Smooth muscle cell of trachea (primary cell): Measurements from ENCODE around the gene BTG3. TPM values are rescaled to one million over a fixed set of nuclear protein-coding genes. Genes with fewer than 3 reads are reported as not detected.

Experiments used
- total RNA-seq: library from RNA; depleted of rRNA; stranded (reverse); fragments of >200 nt; gene quantifications from 2 replicates; pipeline ENCODE4 v1.2.1, GENCODE V29; 2014

BTG3 gene, protein sequence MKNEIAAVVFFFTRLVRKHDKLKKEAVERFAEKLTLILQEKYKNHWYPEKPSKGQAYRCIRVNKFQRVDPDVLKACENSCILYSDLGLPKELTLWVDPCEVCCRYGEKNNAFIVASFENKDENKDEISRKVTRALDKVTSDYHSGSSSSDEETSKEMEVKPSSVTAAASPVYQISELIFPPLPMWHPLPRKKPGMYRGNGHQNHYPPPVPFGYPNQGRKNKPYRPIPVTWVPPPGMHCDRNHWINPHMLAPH
- total RNA-seq: 21.8 and 31.9 TPM in 2 replicates

DNA sequence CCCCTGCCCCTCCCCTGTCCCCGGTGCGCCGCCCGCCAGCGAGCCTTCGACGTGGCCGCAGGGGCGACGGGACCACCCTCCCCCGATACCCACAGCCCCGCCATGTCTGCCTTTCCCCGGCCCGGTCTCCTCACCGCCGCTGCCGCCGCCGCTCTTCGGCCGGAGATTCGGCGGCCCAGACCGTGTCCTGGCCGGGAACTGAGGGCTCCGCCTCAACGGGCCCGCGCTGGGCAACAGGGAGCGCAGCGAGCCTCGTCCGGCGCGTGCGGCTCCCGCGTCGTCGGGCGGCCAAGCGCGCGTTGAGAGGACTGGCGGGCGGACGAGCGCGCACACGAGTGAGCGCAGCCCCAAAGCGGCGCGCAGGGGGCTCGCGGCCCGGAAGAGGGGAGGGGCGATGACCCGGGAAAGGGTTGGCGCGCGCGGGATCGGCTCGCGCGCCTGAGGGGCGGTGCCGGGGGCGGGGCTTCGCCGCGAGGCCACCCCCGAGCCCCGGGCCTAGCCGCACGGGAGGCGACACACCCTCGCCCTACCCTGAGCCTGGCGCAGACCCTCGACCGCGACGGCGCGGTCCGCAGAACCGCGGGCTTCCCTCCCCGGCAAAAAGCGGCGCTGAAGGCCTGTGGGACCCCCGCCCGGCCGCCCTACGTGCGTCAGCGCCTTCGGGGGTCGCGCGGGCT lies at the start of gene BTG3:
BTG3 (minus strand) TSS at position 337 of the 677 bp plus-strand sequence. CDS start 3,757 bp downstream, outside the sequence.

Other genes with a start within 250 kb of the BTG3 start
- 1.2 and 2.2 TPM in 2 replicates for gene CXADR, start 99.9 kb downstream of the BTG3 start, total RNA-seq
- 6.0 and 8.9 TPM in 2 replicates for gene C21orf91, start 206.5 kb upstream of the BTG3 start, total RNA-seq